HepG2 (cell line): ENCODE results near the gene ALOX15. TPM values are rescaled to one million over a fixed set of nuclear protein-coding genes. Genes with fewer than 3 reads are reported as not detected.
A peak's percentile ranks its signal among the peaks of the same experiment; 100 is the strongest.

Experiments
- ATAC-seq: fragments of 200-7000 bp; cut with Tn5 transposase; 3 replicates; pipeline ENCODE4 v1.9.1; 2020; ENCODE audit warnings: mild to moderate bottlenecking, moderate library complexity
- Bru-seq: library from RNA; stranded (reverse); fragments of 400-500 nt; gene quantifications from one replicate; lab custom pipeline; 2021; lab: Mats Ljungman, UMichigan
- BruChase-seq, 2 experiments: library from RNA; stranded (reverse); fragments of 400-500 nt; gene quantifications; one replicate each; lab custom pipeline; 2021; lab: Mats Ljungman, UMichigan
- BruUV-seq: library from RNA; stranded (reverse); fragments of 400-500 nt; replicated peaks from 2 replicates; lab custom pipeline; 2021; lab: Mats Ljungman, UMichigan
- CTCF ChIA-PET: fragments of 300-600 bp; formaldehyde crosslinking; extraction: SDS; loops from one replicate; lab custom pipeline; 2021; ENCODE audit warnings: low total read pairs, inconsistent platforms, low intra/inter-chr PET ratio; lab: Yijun Ruan, JAX
- POLR2A ChIA-PET: fragments of 350-600 bp; sonication (Branson Sonifier 250); formaldehyde crosslinking; loops from one replicate; lab custom pipeline; 2020; ENCODE audit warnings: antibody characterized with exemption, inconsistent platforms; lab: Yijun Ruan, JAX
- DNase-seq: peaks from one replicate; pipeline ENCODE4 v3.0.0-alpha.2; 2015; ENCODE audit warnings: low spot score
- FAIRE-seq: peaks from 3 replicates; lab custom pipeline; 2011; peaks lifted over from hg19 to GRCh38; lab: Jason Lieb, UNC
- H2AFZ ChIP-seq: one replicate; pipeline ENCODE4 v1.6.1; 2011; ENCODE audit warnings: low read length, inconsistent platforms
- H3K27ac ChIP-seq: fragments of 300-600 bp; 3 replicates; pipeline ENCODE4 v1.8.0; 2011; ENCODE audit warnings: mixed run types, mild to moderate bottlenecking, mixed read lengths, low read length, inconsistent platforms; ENCODE audit not compliant: insufficient read depth; ENCODE audit errors: extremely low read length
- H3K27me3 ChIP-seq, 2 experiments: fragments of 200-600 bp in 1 of 2; 2 replicates in 1 of 2; 3 replicates in 1 of 2; pipeline versions ENCODE4 v1.6.0 to v1.8.0; 2011; ENCODE audit warnings: low read length in 2 of 2, mild to moderate bottlenecking in 2 of 2, moderate library complexity in 2 of 2, inconsistent platforms in 1 of 2; ENCODE audit not compliant: insufficient read depth in 2 of 2, control insufficient read depth in 1 of 2
- H3K36me3 ChIP-seq, 2 experiments: fragments of 200-600 bp in 1 of 2; replicated peaks in 1 of 2; 2 replicates in 1 of 2; 3 replicates in 1 of 2; pipeline versions ENCODE4 v1.5.1 to v1.8.0; 2011; ENCODE audit warnings: low read length in 2 of 2, inconsistent platforms in 1 of 2; ENCODE audit not compliant: insufficient read depth in 2 of 2, control insufficient read depth in 1 of 2
- H3K4me1 ChIP-seq: 2 replicates; pipeline ENCODE4 v1.5.1; 2012; ENCODE audit warnings: low read length, inconsistent platforms; ENCODE audit not compliant: insufficient read depth
- H3K4me2 ChIP-seq: 2 replicates; pipeline ENCODE4 v1.6.0; 2011; ENCODE audit warnings: low read depth, low read length, inconsistent platforms
- H3K4me3 ChIP-seq, 3 experiments: fragments of 200-600 bp in 1 of 3; sonication (generic), shearing (Covaris generic) in 1 of 3; replicated peaks in 1 of 3; 2 replicates each; pipeline ENCODE4 v1.5.1; 2011 to 2016; ENCODE audit warnings: low read length in 3 of 3, inconsistent platforms in 2 of 3, low read depth in 2 of 3, mild to moderate bottlenecking in 2 of 3, control low read depth in 1 of 3, mixed read lengths in 1 of 3; ENCODE audit not compliant: insufficient read depth in 1 of 3
- H3K79me2 ChIP-seq: one replicate; pipeline ENCODE4 v1.6.1; 2011; ENCODE audit warnings: low read length, inconsistent platforms; ENCODE audit not compliant: insufficient read depth
- H3K9ac ChIP-seq: 2 replicates; pipeline ENCODE4 v1.6.0; 2011; ENCODE audit warnings: mild to moderate bottlenecking, low read depth, low read length, inconsistent platforms; ENCODE audit not compliant: insufficient read depth
- H3K9me3 ChIP-seq: 2 replicates; pipeline ENCODE4 v1.5.1; 2012; ENCODE audit warnings: mild to moderate bottlenecking, low read length
- H4K20me1 ChIP-seq: 2 replicates; pipeline ENCODE4 v1.6.0; 2011; ENCODE audit warnings: inconsistent platforms, mild to moderate bottlenecking, low read length, moderate library complexity; ENCODE audit not compliant: insufficient read depth
- GATA4 ChIP-seq: sonication (generic); IDR thresholded peaks from 2 replicates; pipeline ENCODE4 v1.6.1; 2016; ENCODE audit warnings: antibody characterized with exemption, low read depth, borderline replicate concordance
- HIVEP1 ChIP-seq: sonication (generic); formaldehyde crosslinking; IDR thresholded peaks from 2 replicates; pipeline ENCODE4 v1.4.0; 2020; ENCODE audit warnings: mild to moderate bottlenecking, missing genetic modification reagents
- IRX3 ChIP-seq: sonication (generic); formaldehyde crosslinking; IDR thresholded peaks from 2 replicates; pipeline ENCODE4 v1.8.1; 2023; ENCODE audit warnings: mild to moderate bottlenecking, low read depth, missing genetic modification reagents, borderline replicate concordance
- MXI1 ChIP-seq: IDR thresholded peaks from 3 replicates; pipeline ENCODE4 v1.6.1; 2012; ENCODE audit warnings: low read depth, low read length, inconsistent platforms, borderline replicate concordance
- PHF5A ChIP-seq: IDR thresholded peaks from one replicate; pipeline ENCODE4 v1.6.1; 2018; ENCODE audit warnings: low read depth, missing genetic modification reagents; ENCODE audit not compliant: unreplicated experiment
- TOE1 ChIP-seq: sonication (generic); formaldehyde crosslinking; IDR thresholded peaks from 2 replicates; pipeline ENCODE4 v1.4.0; 2020; ENCODE audit warnings: mild to moderate bottlenecking, missing genetic modification reagents
- ZNF20 ChIP-seq: sonication (generic); formaldehyde crosslinking; IDR thresholded peaks from 2 replicates; pipeline ENCODE4 v1.4.0; 2020; ENCODE audit warnings: mild to moderate bottlenecking, moderate library complexity, missing genetic modification reagents
- ZNF224 ChIP-seq: sonication (generic); formaldehyde crosslinking; IDR thresholded peaks from 2 replicates; pipeline ENCODE4 v1.5.0; 2020; ENCODE audit warnings: mild to moderate bottlenecking, missing genetic modification reagents
- ZNF260 ChIP-seq: sonication (generic); formaldehyde crosslinking; IDR thresholded peaks from 2 replicates; pipeline ENCODE4 v1.4.0; 2020; ENCODE audit warnings: missing genetic modification reagents, low read depth, mild to moderate bottlenecking, borderline replicate concordance
- ZNF687 ChIP-seq: sonication (generic); formaldehyde crosslinking; IDR thresholded peaks from 2 replicates; pipeline ENCODE4 v1.5.1; 2020; ENCODE audit warnings: mild to moderate bottlenecking, missing genetic modification reagents, moderate library complexity
- ZNF768 ChIP-seq: sonication (generic); formaldehyde crosslinking; IDR thresholded peaks from 2 replicates; pipeline ENCODE4 v1.4.0; 2020; ENCODE audit warnings: missing genetic modification reagents
- ZSCAN20 ChIP-seq: sonication (generic); formaldehyde crosslinking; IDR thresholded peaks from 2 replicates; pipeline ENCODE4 v1.4.0; 2020; ENCODE audit warnings: missing genetic modification reagents, mild to moderate bottlenecking, borderline replicate concordance
- WGBS: methylation state at CpG from one replicate; pipeline ENCODE4 v1.1.6; 2017; ENCODE audit warnings: low lambda C conversion rate; 5-methylcytosine and 5-hydroxymethylcytosine counted together
- in situ Hi-C: cut with HindIII; loops from 2 replicates; pipeline ENCODE4 v1.10.0; 2017; ENCODE audit warnings: low pct_unique_long_range_greater_than_20kb; ENCODE audit not compliant: extremely low pct_ligation_motif_present
- intact Hi-C: fragments of 100-400 bp; cut with micrococcal nuclease; formaldehyde crosslinking; loops from one replicate; pipeline ENCODE4 v1.10.0; 2022; ENCODE audit not compliant: unreplicated experiment
- long read RNA-seq, 2 experiments: library from RNA in 1 of 2; library from polyadenylated mRNA in 1 of 2; stranded (forward) in 1 of 2; unstranded in 1 of 2; transcript quantifications; one replicate each; pipeline ENCODE4 v2.0.0, GENCODE V29; 2019 to 2022
- polyA minus RNA-seq, 3 experiments: library from RNA; depleted of rRNA, polyadenylated mRNA; stranded (reverse); fragments of >200 nt; gene quantifications; 2 replicates each; pipeline ENCODE4 v1.2.3, GENCODE V29; 2011; ENCODE audit warnings: low replicate concordance in 1 of 3
- polyA plus RNA-seq, 8 experiments: library from polyadenylated mRNA; depleted of rRNA in 3 of 8; stranded (reverse) in 7 of 8; unstranded in 1 of 8; fragments of >200 nt; fragmentation: Illumina TruSeq in 4 of 8; extraction: Trizol in 4 of 8; gene quantifications; 2 replicates each; pipeline versions ENCODE4 v1.2.1 to v1.2.3, GENCODE V29; 2011 to 2016; ENCODE audit warnings: low read depth in 4 of 8, missing spikeins in 1 of 8, mixed read lengths in 1 of 8; ENCODE audit not compliant: insufficient read depth in 1 of 8
- total RNA-seq, 5 experiments: library from RNA; depleted of rRNA; stranded (reverse); fragments of >200 nt; fragmentation: Illumina TruSeq; extraction: Trizol; gene quantifications; 2 replicates each; pipeline ENCODE4 v1.2.3, GENCODE V29; 2016; ENCODE audit warnings: low read depth in 1 of 5

ALOX15 gene
- total RNA-seq (2016; rRNA removed; fragmentation: Illumina TruSeq; extraction: Trizol) (0.04 TPM in 1 of 2 replicates, not detected in the other), polyA plus RNA-seq (2011; rRNA removed) (0.35 TPM in 1 of 2 replicates, not detected in the other), polyA minus RNA-seq (2011; rRNA and poly(A)+ RNA removed; ENCODE audit: low replicate concordance) (not detected in 2 replicates), Bru-seq, nascent RNA (not detected), BruChase-seq, experiment 1, labeled RNA remaining after a 6-hour chase (percentile 8 among the genes with signal in this experiment), BruChase-seq, experiment 2, labeled RNA remaining after a 2-hour chase (percentile 14 among the genes with signal in this experiment)
- total RNA-seq (2016; cell fraction: cytosol; rRNA removed; fragmentation: Illumina TruSeq; extraction: Trizol; ENCODE audit: low read depth), result not detected in 2 replicates
- 0.09 TPM in 1 of 2 replicates, not detected in the other for total RNA-seq (2016; cell fraction: insoluble cytoplasmic fraction; rRNA removed; fragmentation: Illumina TruSeq; extraction: Trizol)
- total RNA-seq (2016; cell fraction: membrane; rRNA removed; fragmentation: Illumina TruSeq; extraction: Trizol), result not detected in 2 replicates
- total RNA-seq (2016; cell fraction: nucleus; rRNA removed; fragmentation: Illumina TruSeq; extraction: Trizol), result not detected in 2 replicates
- polyA plus RNA-seq (2011; cell fraction: cytosol; rRNA removed), result 0.01 and 0.03 TPM in 2 replicates
- not detected in 2 replicates for polyA plus RNA-seq (2011; cell fraction: nucleus; rRNA removed)
- polyA plus RNA-seq (2012), result not detected in 2 replicates
- not detected in 2 replicates for polyA plus RNA-seq (2016; cell fraction: cytosol; fragmentation: Illumina TruSeq; extraction: Trizol; ENCODE audit: low read depth)
- not detected in 2 replicates for polyA plus RNA-seq (2016; cell fraction: insoluble cytoplasmic fraction; fragmentation: Illumina TruSeq; extraction: Trizol; ENCODE audit: low read depth)
- polyA plus RNA-seq (2016; cell fraction: membrane; fragmentation: Illumina TruSeq; extraction: Trizol; ENCODE audit: low read depth), result not detected in 2 replicates
- not detected in 2 replicates for polyA plus RNA-seq (2016; cell fraction: nucleus; fragmentation: Illumina TruSeq; extraction: Trizol; ENCODE audit: insufficient read depth, low read depth)
- polyA minus RNA-seq (2011; cell fraction: cytosol; rRNA and poly(A)+ RNA removed), result not detected in 2 replicates
- not detected in 2 replicates for polyA minus RNA-seq (2011; cell fraction: nucleus; rRNA and poly(A)+ RNA removed)
- long read RNA-seq, experiment 1, result 0 reads
- long read RNA-seq, experiment 2, result 0 reads

GRCh38 chr17:4641297-4642195 is at the start of gene ALOX15:
TSS of gene ALOX15 (minus strand) at chr17:4641678. CDS start at chr17:4641651, 27 bp downstream.
- peak within 1 kb of the TSS; percentile 72 for H3K4me2 ChIP-seq
- ChIA-PET CTCF (no interaction called here), POLR2A (no interaction called here)
- intact Hi-C loops (no loop called here), in situ Hi-C loops (no loop called here)
- no peak within 1 kb of the TSS for H3K9ac ChIP-seq
- no peaks in the 10 kb centered on the region for H3K36me3 ChIP-seq
- no peaks in the 10 kb centered on the region for H3K79me2 ChIP-seq
- no TSS peak for BruUV-seq
- 7% methylated on average over 24 of the region's 58 CpGs for WGBS
- no peak within 1 kb of the TSS for H2AFZ ChIP-seq
- H3K9me3 ChIP-seq, result no peaks in the 10 kb centered on the region
- peak within 1 kb of the TSS in 2 of 3 experiments; percentile 33 to 52; a peak in 2 of 6 replicates for H3K4me3 ChIP-seq
- DNase-seq (no peak), ATAC-seq (peak; percentile 47), FAIRE-seq (no peak)
- no peaks in the 10 kb centered on the region for H4K20me1 ChIP-seq
- H3K27ac ChIP-seq, result no peak within 1 kb of the TSS
- H3K27me3 ChIP-seq, result peaks cover 12 to 44% of the 10 kb centered on the region in 2 experiments
- peaks cover 28% of the 10 kb centered on the region for H3K4me1 ChIP-seq
- peak; percentile 29; the same call in 1 of the 2 replicates for TF ChIP-seq ZNF768 (CRISPR knock-in tag)
- TF ChIP-seq IRX3 (CRISPR knock-in tag), result no peak
- no peak for TF ChIP-seq HIVEP1 (CRISPR knock-in tag)
- peak; percentile 28; the same call in 1 of the 2 replicates for TF ChIP-seq ZNF687
- TF ChIP-seq ZNF260 (CRISPR knock-in tag), result no peak
- TF ChIP-seq PHF5A, result no peak
- TF ChIP-seq ZNF224 (CRISPR knock-in tag), result no peak
- no peak for TF ChIP-seq ZNF20 (CRISPR knock-in tag)
- TF ChIP-seq MXI1, result no peak
- no peak for TF ChIP-seq ZSCAN20
- TF ChIP-seq GATA4, result no peak
- no peak for TF ChIP-seq TOE1 (CRISPR knock-in tag)
